NCI-H82 treated with DMSO at 0.1 percent for 48 hours (cell line): ENCODE data around the gene GPX2.

Source experiments
- DNase-seq: peaks from one replicate; lab custom pipeline; 2025; ENCODE audit not compliant: unreplicated experiment; lab: John Stamatoyannopoulos, UW

The GPX2 gene

GRCh38 chr14:64940336-64940910 lies 2.1 kb downstream of the GPX2 start:
- peak; percentile 4 for DNase-seq

- DNase-seq = no peak
Observed at GRCh38 chr14:64939817-64940190, 2.7 kb downstream of the GPX2 start.

GRCh38 chr14:64938972-64939816 lies 3.4 kb downstream of the GPX2 start:
- no peak for DNase-seq

- no peak for DNase-seq
Observed at GRCh38 chr14:64937821-64938193, 4.7 kb downstream of the GPX2 start.

GRCh38 chr14:64937171-64937820 lies 5.2 kb downstream of the GPX2 start:
- no peak for DNase-seq

DNA sequence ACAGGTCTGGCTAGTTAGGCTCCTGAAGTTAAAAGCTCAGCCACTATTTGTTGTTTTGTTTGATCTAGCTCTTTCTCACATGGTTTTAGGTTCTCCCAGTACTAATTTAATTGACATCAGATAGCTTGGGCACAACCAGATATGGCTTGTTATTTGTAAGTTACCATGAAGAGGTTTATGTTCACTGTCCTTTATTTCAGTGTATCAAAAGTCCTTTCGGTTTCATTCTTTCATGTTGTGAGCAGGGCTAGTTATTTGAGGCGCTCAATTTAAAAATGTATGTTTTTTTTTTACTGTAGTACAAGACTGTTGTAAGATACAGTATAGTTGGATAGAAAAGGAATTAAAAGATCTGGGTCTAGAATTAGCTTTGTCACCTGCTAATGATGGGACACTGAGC lies 7.0 kb downstream of the GPX2 start:
- no peak for DNase-seq

- DNase-seq = no peak
Observed at GRCh38 chr14:64934338-64934929, 8.1 kb downstream of the GPX2 start.

- DNase-seq = no peak
Observed at GRCh38 chr14:64932231-64932630, 10.3 kb downstream of the GPX2 start.

GRCh38 chr14:64931123-64931522 lies 11.4 kb downstream of the GPX2 start:
- DNase-seq = no peak

DNA sequence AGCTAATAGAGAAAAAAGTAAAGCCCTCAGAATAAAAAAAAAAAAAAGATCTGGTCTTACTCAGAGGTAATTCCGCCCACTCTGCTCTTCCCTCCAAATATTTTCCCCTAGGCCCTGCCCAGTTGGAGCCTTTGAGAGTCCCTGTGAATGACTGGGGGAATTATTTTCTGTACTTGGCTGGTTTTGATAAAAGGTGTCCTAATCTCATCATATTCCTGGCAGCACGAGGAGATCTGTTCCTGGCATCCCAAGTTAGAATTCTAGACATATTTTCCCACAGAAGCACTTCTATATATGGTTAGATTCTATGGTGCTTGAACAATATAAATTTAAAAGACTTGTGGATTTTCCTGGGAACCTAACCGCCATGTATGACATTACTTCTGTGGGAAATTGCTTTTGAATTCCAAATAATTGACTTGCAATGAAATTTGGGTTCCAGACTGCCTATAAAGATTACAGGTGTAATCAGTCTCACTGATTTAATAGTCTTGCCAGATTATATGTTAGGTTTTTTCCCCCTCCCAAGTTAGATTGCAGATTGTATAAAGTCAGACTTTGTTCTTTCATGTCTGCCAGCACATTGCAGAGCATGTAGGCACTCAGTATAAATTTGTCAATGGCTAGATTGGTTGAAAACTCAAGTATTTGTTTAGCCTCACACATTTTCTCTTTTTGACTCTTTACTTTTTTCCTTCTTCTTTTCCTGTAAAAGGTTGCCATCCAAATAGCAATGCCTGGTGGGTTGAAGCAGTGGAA lies 12.3 kb downstream of the GPX2 start:
- DNase-seq = no peak

DNA sequence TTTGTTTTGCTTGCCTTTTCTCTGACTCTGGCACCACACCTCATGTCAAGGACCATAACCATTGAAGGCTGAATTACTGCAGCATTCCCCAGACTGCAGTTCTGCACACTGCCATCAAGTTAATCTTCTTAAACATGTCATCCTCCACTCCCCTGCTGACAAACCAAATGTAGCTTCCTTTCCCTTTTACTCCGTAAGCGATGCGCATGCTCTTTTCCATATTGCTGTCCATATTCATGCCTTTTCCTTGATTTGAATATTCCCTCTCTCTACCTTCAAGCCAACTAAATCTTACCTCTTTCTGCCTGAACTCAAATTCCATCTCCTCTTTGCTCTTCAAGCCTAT lies 13.6 kb downstream of the GPX2 start:
- no peak for DNase-seq

DNA sequence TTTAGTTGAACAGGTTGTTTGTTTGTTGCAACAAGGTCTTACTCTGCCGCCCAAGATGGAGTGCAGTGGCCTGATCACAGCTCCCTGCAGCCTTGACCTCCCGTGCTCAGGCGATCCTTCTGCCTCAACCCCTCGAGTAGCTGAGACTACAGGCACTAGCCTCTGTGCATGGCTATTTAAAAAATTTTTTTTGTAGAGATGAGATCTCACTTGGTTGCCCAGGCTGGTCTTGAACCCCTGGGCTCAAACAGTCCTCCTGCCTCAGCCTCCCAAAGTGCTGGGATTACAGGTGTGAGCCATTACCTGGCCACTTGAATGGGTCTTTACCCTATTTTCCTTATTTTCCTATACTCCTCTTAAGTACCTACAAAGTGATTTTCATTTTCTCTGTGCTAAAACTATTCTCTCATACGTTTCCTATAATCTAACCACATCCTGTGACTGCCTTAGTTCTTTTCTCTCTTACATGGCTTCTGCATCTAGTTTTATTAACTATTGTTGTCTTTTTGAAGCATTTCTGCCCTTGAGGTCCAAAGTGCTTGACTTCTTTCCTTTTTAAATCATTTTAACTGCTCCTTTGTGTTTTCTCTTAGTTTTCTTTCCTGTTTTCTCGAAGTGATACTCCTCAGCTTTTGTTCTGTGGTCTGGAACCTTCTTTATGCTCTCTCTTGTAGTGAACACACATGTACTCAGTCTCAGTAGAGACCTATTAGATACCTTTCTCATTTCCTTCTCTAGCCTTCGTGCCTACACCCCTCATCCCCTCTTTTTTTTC lies 14.1 kb downstream of the GPX2 start:
- no peak for DNase-seq

DNA sequence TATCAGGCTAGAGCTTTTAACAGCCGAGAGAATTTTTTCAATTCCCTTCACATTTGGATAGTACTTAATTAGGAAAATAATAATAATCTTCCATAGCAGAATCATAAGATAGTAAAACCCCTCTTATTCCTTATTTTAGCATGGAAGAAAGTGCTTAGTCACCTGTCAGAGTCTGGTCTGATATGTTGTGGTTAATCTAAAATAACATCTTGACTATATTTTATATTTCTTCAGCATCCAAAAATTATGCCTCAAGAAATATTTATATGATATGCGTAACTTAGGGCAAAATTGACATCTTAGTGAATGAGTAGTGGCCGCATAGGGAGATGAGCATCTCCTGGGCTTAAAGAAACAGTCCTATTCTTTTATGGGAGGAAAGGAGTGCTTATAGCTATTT lies 15.5 kb downstream of the GPX2 start:
- DNase-seq = no peak

DNA sequence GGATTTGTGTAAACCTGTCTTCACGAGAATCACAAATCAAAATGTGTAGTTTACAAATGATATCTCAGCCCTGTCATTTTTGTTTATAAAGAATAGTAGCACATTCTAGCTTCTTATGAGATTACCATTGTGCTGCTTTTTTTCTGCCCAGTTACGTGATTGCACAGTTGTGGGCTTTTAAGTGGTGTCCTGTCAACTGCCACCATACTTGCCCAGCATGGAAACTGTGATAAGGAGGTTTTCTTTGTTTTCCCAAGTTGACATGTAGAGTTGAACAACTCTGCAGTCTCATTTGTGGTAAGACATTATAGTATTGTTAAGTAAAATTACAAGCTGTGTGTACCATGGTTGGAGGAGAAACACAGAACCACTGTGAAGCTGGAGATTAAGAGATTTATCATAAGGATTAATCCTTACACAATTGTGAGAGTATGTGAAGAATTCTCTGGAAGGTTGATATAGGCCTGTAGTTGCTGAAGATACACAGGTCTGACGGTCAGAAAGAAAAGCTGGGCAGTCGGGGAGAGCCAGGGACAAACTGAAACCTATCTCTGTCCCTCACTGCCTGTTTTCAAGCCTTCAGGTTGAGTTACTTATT lies 16.0 kb downstream of the GPX2 start:
- DNase-seq = no peak

DNA sequence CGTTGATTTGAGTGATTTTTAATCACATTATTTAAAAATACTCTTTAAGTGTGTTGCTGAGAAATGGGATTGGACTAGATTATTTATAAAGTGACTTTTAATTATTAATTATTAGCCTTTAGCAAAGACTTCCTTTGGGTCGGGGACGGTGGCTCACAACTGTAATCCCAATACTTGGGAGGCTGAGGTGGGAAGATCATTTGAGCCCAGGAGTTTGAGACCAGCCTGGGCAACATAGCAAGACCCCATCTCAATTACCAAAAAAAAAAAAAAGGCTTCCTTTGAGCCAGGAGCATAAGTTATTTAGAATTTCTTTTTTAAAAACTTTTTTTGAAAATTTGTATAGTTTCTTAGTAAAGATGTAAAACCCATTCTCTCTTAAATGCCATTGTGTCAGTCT lies 19.5 kb downstream of the GPX2 start:
- no peak for DNase-seq

DNA sequence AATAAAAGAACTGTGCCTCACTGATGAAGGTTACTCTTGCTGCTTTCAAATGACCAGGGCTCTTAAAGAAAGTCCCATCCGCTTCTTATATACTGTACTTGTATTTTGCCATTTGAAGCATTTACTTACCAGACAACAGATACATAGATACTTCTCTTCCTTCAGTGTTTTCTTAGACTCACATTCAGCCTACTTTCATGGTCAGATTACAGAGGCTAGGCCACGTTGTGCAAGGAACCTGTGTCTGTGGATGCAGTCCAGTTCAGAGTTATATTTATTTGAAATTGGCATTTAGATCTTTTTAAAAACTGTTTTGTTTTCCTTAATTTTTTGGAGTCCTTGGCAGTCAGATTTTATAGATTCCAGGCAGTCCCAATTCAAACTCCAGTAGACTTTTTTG lies 22.1 kb downstream of the GPX2 start:
- DNase-seq = no peak

- no peak for DNase-seq
Observed at GRCh38 chr14:64919618-64920017, 22.9 kb downstream of the GPX2 start.

DNA sequence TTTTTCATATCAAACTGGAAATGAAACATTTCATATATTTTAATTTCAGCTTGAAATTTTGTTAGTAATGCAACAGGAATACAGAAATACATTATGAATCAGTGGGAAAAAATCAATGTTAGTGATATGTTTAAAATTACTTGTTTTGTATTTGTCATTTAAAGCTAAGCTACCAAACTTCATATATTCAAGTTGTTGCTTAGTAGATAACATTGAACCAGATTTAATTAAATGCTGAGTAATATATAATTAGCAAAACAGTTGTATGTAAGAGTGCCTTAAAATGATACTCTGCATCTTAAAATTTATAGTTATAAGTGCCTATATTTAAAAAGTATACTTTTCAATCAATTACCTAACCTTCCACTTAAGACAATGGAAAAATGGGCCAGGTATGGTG lies 23.3 kb downstream of the GPX2 start:
- no peak for DNase-seq

DNA sequence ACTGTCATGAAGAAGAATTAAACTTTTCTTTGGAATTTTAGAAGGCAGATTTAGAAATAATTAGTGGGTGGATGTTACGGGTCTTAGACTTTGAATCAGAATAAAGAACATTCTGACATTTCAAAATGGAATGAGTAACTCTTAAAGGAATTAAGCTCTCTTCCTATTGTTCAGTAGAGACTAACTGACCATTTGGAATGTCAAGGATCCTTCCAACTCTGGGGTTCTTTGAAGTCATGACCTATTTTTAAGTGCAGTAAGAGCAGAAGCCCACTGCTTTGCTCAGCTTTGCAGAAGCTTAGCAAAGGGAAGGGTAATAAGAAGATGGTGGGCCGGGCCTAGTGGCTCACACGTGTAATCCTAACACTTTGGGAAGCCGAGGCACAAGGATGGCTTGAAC lies 24.3 kb downstream of the GPX2 start:
- DNase-seq = no peak

DNA sequence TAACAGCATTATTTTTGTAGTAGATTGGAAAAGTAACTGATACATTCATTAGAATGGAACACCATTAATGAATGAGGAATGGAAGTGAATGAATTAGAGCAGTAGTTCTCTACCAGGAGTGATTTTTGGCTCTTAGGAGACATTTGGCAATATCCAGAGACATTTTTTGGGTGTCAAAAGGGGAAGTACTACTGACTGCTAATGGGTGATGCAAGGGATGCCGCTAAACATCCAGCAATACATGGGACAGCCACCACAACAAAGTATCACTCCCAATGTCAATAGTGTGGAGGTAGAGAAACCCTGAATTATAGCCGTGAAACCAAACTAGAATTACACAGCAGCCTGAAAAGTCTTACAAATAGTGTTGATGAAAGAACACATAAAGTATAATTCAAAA lies 26.7 kb downstream of the GPX2 start:
- no peak for DNase-seq
